Fibroblast of skin of scalp (primary cell): ENCODE results near the gene INPP4A.
"Not testable (repeated sequence)": the region's sequence is repeated elsewhere in the genome, so short reads cannot be mapped to it uniquely, and the experiment has no call there.

Source experiments
- DNase-seq: peaks from one replicate; pipeline ENCODE4 v3.0.0-alpha.2; 2013

Gene INPP4A

GRCh38 chr2:98589489-98589888 lies 144.8 kb downstream of the INPP4A start:
- no peak for DNase-seq

- no peak for DNase-seq
Observed at GRCh38 chr2:98592565-98592964, 147.9 kb downstream of the INPP4A start.

GRCh38 chr2:98594665-98595064 lies 150.0 kb downstream of the INPP4A start:
- not testable (repeated sequence) for DNase-seq

- peak; percentile 9 for DNase-seq
Observed at GRCh38 chr2:98598781-98599428, 154.2 kb downstream of the INPP4A start.

DNA sequence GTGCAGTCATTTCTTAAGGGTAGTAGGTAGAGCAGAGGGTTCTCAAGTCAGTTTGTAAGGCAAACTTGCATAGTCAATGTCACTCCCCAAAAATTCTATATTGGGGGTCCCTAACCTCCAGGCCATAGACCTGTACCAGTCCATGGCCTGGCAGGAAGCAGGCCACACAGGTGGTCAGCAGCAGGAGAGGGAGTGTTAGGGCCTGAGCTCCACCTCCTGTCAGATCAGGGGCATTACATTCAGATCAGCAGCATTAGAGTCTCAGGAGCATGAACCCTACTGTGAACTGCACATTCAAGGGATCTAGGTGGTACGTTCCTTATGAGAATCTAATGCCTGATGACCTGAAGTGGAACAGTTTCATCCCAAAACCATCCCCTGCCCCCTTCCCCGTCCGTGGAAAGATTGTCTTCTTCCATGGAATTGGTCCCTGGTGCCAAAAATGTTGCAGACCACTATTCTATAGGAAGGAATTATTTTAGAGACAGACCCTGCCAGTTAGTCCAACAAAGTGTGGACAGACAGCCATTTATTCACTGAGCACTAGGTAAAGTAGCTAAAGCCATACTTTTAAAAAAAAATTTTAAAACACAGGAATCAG lies 157.0 kb downstream of the INPP4A start:
- peak; percentile 18 for DNase-seq

GRCh38 chr2:98604547-98604946 lies 159.9 kb downstream of the INPP4A start:
- DNase-seq = no peak

DNA sequence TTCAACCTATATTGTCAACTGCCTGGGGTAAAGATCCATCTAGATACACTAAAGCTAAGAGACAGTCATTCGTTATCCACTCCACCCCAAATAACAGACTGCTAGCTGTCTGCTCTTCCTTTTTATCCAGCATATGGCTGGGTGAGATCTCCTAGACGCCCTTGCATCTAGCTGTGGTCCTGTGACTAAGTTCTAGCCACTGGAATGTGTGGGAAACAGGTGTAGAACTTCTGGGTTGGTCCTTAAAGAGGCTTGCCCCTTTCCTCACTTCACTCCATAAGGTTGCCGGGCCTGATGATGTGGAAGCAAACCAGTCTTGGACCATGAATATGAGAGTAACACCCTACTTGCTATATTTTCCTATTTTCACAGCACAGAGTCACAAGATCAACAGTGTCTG lies 160.4 kb downstream of the INPP4A start:
- no peak for DNase-seq

- no peak for DNase-seq
Observed at GRCh38 chr2:98606431-98606830, 161.8 kb downstream of the INPP4A start.

DNA sequence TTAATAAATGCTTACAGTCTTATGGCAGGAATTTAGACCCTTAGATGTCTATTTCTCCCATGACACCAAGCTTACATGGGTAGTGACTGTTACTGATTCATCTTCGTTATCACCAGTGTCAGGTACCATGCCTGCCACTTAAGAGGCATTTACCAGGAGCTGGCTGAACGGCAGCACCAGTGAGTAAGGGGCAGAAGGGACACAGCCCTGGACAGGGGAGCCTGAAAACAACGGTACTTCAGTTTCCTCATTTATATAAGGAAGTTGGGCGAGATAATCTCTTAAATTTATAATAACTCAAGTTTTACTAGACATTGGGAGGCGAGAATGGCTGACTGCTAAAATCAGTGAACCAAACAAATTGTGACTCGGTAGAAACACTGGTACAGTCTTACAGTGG lies 162.4 kb downstream of the INPP4A start:
- DNase-seq = no peak

- no peak for DNase-seq
Observed at GRCh38 chr2:98607741-98608115, 163.1 kb downstream of the INPP4A start.

GRCh38 chr2:98608116-98608961 lies 163.7 kb downstream of the INPP4A start, which contains the start of the genes COA5 and UNC50:
Gene COA5, minus strand, starts transcription at chr2:98608512. Its CDS starts 107 bp downstream, at chr2:98608405.
Gene UNC50, plus strand, starts transcription at chr2:98608589. Its CDS starts 1,171 bp downstream, at chr2:98609760.
- peak; percentile 92 for DNase-seq

- peak; percentile 23 for DNase-seq
Observed at GRCh38 chr2:98608962-98609604, 164.4 kb downstream of the INPP4A start.

GRCh38 chr2:98614024-98614739 lies 169.5 kb downstream of the INPP4A start:
- no peak for DNase-seq

- no peak for DNase-seq
Observed at GRCh38 chr2:98615481-98615880, 170.8 kb downstream of the INPP4A start.

DNA sequence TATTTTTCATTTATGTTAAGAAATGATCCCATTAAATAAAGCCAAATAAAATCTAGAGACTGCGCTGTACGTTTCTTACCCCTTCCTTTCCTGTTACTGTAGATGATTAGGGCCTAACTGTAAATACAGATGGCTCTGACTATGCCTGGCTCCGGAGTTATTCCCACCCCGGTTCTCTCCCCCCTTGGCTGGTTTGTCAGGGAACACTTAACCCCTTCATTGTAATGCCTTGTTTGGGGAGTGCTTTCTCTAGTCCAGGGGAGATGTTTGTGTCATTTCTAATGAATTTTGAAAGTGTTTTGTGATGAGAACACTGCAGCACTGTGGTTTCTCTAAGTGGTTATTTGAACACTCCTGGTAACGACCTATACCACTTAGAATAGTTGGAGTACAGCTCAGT lies 172.5 kb downstream of the INPP4A start:
- DNase-seq = no peak

DNA sequence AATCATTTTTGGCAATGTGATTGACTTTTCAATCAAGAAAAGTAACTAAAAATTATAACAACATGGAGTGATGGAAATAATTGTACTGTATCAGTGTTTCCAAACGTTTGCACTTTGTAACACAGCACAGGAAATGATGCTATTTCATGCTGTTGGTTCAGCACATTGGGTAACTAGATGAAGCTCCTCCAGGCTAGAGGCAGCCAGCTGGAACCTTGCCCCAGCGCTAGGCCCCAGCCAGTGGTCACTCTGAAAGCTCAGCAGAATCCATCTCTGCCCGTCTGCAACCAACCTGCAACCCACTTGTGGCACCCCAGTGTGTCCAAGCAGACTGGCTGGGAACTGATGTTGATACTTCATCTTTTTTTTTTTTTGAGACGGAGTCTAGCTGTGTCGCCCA lies 179.0 kb downstream of the INPP4A start:
- DNase-seq = no peak

- DNase-seq = no peak
Observed at GRCh38 chr2:98632351-98632750, 187.7 kb downstream of the INPP4A start.

DNA sequence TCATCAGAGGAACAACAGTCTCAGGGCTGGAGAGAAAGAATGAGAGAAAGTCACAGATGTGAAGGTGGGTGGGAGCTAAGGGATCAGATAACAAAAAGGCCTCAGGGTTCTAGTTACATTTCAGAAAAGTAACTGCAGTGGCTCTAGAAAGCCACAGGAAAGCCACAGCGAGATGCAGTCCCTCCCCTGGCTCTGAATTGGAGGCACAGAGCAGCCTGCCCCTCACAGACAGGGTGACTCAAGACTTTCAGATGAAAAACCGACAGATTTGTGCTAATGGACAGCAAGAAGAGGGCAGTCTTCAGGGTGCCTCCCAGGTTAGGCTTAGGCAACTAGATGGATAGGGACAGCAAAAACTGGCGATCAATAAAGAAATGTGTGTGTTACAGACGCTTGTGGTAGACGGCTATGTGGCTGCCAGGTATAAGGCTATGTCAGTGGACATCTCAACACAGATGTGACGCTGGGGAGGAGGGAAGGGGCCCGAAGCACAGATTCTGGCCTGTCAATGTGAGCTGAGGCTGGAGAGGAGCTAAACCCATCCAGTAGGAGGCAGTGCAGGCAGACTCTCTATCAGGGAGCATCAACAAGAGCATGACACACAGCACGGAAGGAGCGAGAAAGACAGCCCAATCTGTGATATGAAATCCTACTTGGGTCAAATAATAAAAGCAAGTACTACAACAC lies 189.9 kb downstream of the INPP4A start:
- DNase-seq = no peak

DNA sequence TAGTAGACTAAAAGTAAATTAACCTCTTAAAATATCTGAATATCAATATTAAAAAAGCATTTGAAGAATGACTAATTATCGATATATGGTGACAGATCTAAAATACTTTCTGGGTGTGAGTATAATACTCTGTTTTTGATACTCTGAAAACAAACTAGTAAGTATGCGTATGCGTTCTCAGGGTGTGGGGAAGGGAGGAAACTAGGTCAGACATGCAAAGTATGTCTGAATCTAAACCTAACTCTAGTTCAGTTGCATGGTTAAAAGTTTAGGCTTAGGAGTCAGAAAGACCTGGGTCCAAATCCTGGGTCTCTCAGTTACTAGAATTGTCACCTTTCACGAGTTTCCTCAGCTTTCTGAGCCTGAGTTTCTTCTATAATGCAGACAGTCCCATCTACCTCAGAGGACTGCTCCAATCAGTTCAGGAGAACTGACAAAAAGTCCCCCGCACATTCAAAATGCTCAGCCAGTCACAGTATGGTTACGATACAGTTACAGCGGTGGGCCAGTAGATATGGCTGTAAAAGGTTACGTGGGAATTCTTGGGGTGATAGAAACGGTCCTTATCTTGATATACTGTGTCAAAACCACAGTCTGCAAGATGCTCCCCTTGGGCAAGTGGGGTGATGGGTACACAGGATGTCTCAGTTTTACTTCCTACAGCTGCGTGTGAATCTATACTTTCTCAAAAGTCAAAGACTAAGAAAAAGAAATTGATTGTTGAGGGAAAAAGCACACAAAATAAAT lies 192.9 kb downstream of the INPP4A start:
- no peak for DNase-seq

GRCh38 chr2:98643496-98644100 lies 198.9 kb downstream of the INPP4A start:
- peak; percentile 2 for DNase-seq
